ENCODE measurements around the gene NOBOX.
"Not testable (repeated sequence)": the region's sequence is repeated elsewhere in the genome, so short reads cannot be mapped to it uniquely, and the experiment has no call there.

Gene NOBOX

DNA sequence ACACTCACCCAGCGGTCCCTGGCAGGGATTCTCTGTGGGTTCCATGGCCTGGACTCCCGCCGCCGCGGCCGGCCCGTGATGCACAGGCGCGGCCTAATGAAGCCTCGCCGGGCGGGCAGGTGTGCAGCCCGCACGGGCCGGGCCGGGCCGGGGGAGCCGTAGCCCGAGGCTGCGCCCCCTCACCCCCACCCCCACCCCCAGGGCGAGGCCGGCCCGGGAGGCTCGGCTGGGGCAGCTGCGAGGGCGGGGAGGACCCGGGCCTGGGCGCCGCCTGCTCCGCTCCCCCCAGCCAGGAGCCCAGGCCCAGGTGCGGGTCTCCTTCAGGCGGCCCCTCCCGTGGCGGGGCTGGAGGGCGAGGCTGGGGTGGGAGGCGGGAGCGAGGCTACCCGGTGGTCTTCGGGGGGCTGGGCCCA, at the start of gene NOBOX:
Gene NOBOX, minus strand, starts transcription at position 45 of the 413 bp plus-strand sequence.
- in situ Hi-C loops (cut with HindIII; ENCODE audit: low sequenced_read_pairs): no loop called here

DNA sequence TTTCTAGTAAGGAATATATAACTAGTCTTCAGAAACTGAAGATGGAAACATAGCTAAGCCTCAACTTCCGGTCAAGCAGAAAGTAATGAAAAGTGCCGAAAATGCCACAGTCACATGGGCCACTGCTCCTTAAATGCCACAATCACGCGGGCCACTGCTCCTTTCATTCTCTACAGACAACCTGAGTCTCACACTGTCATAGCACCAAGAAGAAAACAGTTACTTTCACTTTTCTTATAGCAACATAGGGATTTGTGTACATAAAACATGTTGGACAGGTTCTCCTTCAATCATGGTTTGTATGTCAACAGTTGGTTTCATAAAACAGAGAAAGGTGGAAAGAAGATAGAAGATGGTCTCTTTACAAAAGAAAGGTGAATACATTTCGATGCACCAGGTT, 48.6 kb upstream of the NOBOX start:
- in situ Hi-C loops (cut with HindIII; ENCODE audit: low sequenced_read_pairs): no loop called here

DNA sequence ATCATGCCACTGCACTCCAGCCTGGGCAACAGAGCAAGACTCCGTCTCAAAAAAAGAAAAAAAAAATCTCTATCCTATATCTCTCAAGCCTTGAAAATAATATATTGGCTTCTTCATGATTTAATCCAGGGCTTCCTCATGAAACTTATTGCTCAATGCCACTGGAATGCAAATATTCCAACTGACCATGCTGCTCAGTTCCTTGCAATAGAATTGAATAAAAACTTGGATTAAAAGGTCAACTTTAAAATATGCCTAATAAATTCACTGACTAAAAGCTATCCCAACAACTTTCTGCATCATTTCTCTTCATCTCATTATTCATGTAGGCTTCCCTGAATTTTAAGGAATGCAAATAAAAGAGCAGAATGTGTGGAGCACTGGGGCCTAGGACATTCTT, 42.1 kb upstream of the NOBOX start:
- in situ Hi-C loops (cut with HindIII; ENCODE audit: low sequenced_read_pairs): no loop called here

DNA sequence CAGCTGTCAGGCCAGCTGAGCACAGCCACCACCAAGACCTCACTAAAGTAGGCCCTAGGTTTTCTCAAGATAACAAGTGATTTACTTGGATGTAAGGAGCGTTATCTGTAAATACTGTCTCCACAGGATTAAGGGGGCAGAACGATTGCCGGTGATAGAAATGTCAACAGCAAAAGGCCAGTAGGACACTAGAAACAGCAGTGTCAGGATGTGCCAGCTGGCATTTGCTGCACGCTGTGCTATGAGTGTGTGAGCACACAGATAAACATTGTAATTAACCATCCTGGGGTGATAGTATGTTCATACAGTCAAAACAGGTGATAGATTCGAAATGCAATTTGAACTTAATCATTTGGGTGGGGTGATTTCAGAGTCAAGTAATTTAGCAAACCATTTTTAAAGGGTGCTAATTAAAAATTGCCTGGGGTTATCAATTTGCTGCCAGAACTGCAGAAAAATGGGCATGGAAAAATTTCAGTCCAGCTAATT, 36.3 kb upstream of the NOBOX start:
- in situ Hi-C loops (cut with HindIII; ENCODE audit: low sequenced_read_pairs): no loop called here

DNA sequence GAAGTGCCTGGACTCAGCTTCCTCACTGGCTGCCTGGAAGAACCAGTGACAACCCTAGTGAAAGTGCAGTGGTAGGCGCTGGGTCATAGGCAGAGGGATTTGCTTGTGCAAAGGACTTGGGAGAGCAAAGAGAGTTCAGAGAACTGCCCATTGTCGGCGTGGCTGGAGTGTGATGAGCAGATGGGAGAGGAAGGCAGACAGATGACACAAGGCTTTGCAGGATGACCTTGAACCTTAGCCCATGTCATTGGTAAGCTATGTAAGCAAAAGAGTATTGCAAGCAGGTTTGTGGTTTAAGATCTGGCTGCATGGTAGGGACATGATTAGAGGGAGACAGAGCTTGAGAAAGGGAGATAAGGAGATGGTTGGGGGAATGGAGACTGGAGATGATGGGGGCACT, 35.3 kb upstream of the NOBOX start:
- in situ Hi-C loops (cut with HindIII; ENCODE audit: low sequenced_read_pairs): no loop called here

DNA sequence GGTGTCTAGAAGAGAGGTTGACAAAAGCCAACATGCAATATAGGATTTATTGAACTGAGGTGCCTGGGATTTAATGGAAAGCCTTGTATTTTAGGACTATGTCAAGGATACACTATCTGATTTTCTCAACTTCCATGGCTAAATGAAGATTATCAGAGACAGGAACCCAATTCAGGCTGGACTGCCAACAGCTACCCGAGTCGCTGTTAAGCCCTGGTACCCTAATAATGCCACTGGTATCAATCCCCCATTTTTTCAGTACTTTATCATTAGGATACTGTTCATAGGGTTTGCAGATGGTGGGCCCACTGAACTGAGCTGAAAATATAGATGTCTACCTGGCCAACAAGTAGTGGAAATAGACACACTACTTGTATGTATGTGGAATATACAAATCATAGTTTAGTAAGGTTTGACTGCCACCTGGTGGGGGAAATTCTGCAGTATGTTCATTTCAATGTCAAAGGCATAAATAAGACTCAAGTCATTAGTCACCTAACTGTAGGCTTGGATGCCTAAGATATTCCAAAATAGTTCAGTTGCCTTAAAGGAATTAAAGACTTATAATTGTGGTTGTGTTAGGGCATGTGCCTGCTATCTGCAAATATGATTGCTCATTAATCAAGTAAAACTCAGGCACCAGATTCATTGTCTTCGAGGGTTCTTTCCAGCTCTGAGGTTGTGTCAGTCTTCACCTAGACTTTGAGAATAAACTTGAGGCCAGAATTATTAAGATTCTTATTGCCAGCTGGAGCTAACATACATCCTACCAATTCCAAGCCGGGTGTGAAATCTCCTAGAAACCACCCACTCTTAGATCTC, 34.1 kb upstream of the NOBOX start:
- in situ Hi-C loops (cut with HindIII; ENCODE audit: low sequenced_read_pairs): no loop called here

DNA sequence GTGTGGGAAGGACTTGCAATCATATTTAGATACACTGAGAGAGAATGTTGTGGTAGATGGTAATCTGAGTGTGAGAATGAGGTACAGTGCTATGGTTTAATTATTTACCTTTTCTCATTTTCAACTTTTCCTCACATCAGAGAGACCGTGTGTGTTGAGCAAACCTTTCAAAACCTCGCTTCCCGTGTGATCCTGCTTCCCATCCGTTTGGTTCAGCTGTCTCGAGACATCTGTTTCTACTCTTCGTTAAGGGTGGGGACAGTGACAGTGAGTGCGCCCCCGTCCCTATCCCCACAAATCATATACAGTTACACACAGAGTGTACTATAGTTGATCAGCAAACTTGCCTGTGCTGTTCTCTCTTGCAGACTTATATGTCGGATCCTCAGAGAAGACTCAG, 33.0 kb upstream of the NOBOX start:
- in situ Hi-C loops (cut with HindIII; ENCODE audit: low sequenced_read_pairs): no loop called here

DNA sequence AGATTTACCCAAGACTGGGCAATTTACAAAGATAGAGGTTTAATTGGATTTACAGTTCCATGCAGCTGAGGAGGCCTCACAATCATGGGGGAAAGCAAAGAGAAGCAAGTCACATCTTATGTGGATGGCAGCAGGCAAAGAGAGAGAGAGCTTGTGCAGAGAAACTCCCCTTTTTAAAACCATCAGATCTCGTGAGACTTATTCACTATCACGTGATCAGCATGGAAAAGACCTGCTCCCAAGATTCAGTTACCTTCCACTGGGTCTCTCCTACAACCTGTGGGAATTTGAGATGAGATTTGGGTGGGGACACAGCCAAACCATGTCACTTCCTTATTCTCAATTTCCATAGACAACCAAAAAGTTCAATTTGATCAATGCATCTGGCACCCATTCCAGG, 24.9 kb upstream of the NOBOX start:
- in situ Hi-C loops (cut with HindIII; ENCODE audit: low sequenced_read_pairs): no loop called here

DNA sequence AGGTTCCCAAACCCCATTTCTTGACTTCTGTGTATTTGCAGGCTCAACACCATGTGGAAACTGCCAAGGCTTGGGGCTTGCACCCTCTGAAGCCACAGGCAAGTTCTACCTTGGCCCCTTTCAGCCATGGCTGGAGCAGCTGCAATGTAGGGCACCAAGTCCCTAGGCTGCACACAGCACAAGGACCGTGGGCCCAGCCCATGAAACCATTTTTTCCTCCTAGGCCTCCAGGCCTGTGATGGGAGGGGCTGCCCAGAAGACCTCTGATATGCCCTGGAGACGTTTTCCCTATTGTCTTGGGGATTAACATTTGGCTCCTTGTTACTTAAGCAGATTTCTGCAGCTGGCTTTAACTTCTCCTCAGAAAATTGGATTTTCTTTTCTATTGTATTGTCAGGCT, 24.0 kb upstream of the NOBOX start:
- in situ Hi-C loops (cut with HindIII; ENCODE audit: low sequenced_read_pairs): not testable (repeated sequence)

DNA sequence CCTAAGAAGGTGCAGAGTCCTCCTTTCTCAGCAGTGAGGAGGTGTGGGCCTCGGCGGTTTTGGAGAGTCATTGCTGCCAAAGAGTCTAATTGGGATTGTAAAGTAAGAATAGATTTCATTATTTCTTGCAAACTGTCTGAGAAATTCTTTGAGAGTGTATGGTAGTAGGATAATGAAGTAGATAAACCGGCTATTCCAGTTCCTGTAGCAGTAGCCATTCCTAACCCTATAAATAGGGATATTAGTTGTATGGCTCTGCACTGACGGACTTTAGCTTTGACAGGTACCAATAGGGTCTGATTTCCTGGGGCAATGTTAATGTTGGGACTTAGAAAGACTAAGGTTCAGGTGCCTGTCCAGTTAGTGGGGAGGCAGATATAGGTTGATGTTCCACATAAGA, 15.4 kb upstream of the NOBOX start:
- in situ Hi-C loops (cut with HindIII; ENCODE audit: low sequenced_read_pairs): not testable (repeated sequence)

DNA sequence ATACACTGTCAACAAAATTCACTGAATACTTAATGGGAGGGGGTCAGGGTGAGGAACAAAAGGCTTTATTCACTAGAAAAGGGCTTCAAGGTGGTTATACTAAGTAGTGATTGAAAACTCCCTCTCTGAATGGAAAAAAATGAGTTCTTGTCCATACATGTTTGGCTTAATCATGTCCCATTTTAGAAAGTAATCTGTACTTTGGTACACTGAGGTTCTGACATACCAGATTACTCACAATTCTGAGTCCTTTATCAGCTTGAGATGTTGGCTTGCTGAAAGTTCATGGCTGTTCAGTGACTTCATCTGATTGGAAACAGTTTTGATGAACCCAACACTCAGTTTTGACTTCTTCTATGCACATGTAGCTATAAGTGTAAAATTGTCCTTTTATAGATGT, 12.8 kb upstream of the NOBOX start:
- in situ Hi-C loops (cut with HindIII; ENCODE audit: low sequenced_read_pairs): no loop called here

DNA sequence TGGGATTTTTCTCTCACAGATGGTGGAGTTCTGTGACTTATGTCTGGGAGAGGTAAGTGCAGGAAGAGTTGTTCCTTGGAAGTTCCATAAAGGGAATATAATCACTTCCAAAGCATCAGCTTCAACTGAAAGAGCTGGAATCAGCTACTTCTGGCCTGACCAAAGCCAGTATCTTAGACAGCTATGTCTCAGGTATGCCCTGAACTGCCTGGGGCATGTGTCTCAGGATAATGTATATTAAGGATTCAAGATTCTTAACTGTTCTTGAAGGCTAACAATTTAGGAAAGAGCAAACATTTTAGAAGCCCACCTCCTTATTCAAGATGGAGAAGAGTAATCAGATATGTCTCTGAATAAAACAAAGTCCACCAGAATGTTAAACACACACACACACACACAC, 12.4 kb upstream of the NOBOX start:
- in situ Hi-C loops (cut with HindIII; ENCODE audit: low sequenced_read_pairs): no loop called here

DNA sequence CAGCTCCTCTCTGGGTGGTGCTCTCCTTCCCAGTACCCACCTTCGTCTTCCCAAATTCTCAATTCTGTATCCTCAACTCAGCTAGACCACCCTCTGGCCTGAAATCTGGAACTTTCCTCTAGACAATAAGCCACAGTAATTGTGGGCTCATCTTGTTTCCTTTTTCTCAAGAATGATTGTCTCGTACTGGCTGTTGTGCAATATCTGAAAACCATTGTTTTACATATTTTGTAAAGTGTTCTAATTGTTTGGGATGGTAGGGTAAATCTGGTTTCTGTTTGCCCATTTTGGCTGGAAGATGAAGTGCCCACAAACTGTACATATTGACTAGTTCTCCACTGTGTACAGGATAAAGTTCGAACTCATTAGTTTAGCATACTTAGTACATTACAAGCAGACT, 11.3 kb upstream of the NOBOX start:
- in situ Hi-C loops (cut with HindIII; ENCODE audit: low sequenced_read_pairs): no loop called here

DNA sequence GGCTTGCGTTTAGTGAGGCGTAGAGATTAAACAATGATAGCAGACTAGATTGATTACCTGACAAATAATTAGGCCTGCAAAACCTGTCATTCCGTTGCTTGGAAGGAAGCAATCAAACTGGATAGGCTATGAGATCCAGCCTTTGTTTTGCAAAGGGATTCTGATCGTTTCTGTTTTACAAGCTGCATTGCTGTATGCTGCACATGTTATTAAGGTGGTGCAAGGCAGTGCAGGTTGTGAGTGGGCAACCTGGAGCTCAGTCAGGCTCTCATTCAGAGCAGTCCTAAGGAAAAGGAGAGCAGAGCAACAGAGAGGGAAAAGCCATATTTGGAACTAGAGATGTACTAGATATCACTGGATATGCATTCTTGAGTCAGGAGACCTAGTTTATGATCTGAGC, 6.9 kb upstream of the NOBOX start:
- in situ Hi-C loops (cut with HindIII; ENCODE audit: low sequenced_read_pairs): no loop called here

DNA sequence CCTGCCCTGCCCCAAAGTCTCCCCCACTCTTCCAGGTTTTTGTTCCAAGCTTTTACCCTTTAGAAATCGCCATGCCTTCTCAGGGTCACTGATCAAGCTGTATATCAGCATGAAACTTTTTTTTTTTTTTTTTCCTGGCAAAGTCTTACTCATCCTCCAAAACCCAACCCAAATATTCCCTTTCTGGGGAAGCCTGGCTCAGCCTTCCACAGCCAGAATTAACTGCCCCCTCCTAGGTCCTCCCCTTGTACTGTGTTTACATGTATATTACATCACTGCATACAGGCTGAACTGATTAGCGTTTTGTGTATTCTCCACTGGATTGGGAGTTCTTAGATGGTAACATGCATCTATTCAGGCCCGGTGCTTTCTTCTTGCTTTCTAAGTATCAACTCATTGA, 4.6 kb upstream of the NOBOX start:
- in situ Hi-C loops (cut with HindIII; ENCODE audit: low sequenced_read_pairs): no loop called here

DNA sequence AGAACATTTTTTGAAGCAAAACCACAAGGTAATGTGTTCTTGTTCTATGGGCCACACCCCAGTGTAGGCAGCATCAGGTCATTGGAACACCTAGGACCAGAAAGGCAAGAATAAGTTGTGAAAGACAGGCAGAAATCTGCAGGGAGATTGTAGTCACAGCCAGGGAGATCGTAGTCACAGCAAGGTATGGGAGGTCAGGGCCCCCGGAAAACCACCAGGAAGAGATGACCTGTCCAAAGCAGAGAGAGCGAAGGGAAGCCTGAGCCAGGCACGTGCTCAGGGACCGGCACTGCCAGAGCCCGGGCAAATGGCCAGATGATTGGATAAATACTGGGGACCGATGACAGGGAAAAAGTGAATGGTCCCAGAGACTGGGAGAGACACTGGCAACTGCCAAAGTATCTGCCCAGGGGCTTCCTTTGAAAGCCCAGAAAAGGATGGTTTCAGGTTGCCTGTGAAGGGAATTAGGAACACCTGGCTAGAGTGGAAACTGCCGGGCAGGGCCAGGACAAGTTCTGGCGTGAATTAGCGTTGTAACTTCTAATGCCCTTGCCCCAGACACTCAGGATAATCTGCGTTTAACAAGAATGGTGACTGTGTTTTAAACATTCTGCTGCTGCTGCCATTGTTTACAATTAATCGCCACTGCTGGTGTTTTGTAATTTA, 3.9 kb upstream of the NOBOX start:
- in situ Hi-C loops (cut with HindIII; ENCODE audit: low sequenced_read_pairs): no loop called here

DNA sequence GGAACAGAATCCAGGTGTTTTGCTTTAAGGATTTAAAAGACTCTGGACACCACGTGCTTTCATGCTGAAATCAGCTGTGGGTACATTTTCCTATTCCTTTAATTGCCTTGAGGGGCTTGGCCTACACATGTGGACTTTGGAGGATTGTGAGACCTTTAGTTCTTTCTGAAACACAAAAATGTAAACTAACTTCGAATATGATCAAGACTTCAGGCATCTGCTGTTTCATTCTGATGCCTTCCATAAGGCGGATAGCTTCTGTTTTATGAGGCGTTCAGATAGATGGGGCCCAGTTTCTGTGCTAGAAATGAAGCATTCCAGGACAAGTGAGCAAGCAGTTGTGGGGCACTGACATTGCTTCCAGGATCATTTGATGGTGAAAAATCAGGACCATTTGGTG, 1.5 kb upstream of the NOBOX start:
- in situ Hi-C loops (cut with HindIII; ENCODE audit: low sequenced_read_pairs): no loop called here

DNA sequence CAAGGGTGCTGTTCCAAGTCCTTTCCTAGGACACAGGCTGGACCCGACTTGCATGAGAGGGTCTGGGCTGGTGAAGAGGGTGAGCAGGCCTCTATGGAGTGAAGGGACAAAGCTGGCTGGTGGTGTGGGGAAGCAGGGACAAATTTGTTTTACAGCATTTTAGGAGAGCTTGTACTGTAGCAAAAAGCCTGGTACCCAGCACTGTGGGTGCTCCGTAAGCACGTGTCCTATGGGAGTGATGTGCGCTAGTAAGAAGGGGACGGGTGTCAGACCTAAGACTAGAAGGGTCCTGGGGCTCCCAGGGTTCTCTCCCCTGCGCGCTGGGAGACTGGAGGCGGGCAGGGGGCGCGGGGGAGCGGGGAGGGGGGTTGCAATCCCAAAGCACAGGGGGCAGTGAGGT, 391 bp downstream of the NOBOX start:
- in situ Hi-C loops (cut with HindIII; ENCODE audit: low sequenced_read_pairs): no loop called here

DNA sequence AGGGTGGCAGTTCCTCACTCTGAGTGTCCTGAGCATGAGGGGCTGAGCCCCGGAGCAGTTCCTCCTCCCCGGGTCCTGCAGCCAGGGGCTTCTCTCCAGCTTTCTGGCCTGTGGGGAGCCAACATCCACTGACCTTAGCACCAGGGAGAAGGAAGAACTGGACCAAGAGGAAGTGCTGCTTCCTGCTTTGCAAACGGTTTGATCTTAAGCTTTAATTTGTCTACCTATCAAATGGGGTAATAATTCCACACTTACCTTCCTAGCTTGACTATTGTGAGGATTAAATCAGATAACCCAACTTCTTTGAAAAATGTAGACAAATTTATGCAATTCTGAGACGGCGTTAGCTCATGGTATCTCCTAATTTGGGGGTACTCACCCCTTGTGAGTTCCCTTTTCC, 2.0 kb downstream of the NOBOX start:
- in situ Hi-C loops (cut with HindIII; ENCODE audit: low sequenced_read_pairs): no loop called here

DNA sequence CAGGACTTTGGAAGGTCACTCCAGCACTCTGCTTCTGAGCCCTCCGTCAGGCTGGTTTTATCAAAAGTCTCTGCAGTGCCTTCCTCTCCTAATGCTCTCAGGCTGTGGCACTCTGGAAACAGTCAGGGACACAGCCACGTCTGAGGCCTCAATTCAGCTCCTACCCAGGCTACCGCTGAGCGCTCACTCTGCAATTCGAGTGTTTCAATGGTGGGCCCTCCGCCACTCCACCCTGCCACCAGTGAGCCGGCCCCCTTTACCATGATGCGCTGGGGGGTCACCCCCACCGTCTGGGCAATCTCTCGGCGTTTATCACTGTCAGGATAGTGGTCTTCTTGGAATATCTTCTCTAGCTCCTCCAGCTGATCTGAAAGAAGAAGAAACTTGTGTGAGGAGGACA, 3.5 kb downstream of the NOBOX start:
- in situ Hi-C loops (cut with HindIII; ENCODE audit: low sequenced_read_pairs): no loop called here

DNA sequence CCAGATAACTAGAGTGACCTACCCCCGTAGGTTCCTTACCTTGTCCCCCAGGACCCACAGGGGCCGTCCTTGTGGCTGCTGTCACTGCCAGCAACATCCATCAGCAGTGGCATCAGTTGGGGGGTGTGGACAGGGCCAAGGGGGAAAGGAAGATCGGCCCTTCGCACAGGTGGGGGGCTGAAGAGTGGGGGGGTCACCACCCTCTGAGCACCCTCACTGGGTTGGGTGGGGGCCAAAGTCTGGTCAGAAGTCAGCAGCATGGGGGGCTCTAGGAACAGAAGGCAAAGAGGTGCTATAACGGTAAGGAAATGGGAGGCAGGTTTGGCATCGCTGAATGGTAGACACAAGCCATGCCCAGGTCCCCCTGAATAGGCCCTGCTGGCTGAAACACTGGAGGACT, 4.6 kb downstream of the NOBOX start:
- in situ Hi-C loops (cut with HindIII; ENCODE audit: low sequenced_read_pairs): no loop called here

DNA sequence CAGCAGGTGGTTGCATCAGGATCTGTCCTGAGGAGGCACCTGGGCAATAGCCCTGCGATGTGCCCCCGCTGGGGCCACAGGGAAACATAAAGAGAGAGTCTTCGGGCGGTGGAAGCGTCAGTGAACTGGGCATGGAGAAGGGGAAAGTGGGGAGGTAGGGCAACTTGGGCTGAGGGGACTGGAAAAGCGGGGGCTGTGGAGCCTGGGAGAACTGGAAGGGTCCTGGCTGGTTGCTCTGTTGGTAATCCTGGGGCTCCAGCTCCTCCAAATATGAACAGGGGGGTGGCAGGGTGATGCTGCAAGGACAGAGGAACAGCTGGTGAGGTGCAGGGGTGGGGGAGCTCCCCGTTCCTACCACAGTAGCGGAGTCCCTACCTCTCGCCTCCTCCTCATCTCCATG, 5.2 kb downstream of the NOBOX start:
- in situ Hi-C loops (cut with HindIII; ENCODE audit: low sequenced_read_pairs): no loop called here

Measured in DLD1 (cell line).